ENCODE measurements around the gene OR5T1.

Gene OR5T1

DNA sequence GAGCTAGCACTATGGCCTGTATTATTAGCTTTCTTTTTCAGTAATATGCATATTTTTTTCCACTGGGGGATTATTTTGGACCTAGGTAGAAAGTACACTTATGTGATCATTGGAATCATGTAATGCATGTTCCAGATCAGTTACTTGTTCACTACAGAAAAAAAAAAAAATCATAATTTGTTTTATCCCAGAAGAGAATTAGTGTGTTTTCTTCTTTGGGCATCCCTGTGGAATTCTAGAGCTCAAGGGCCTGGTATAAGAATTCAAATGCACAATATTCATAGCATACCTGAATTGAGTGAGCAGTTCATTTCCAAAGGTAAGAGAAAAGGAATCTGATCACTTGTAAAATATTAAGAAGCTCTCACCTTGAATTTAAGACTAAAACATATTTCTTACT lies at the start of gene OR5T1:
Gene OR5T1, plus strand, starts transcription at position 301 of the 400 bp plus-strand sequence. CDS start 1,485 bp downstream, outside the sequence.
- DNase-seq (ENCODE audit: low spot score): no peak

GRCh38 chr11:56234155-56234554 lies 39.8 kb upstream of the OR5T1 start, which contains the start of gene OR5T2:
TSS of gene OR5T2 (minus strand) at chr11:56234255. CDS start at chr11:56233062, 1,193 bp downstream.
- no peak for DNase-seq (ENCODE audit: low spot score)

DNA sequence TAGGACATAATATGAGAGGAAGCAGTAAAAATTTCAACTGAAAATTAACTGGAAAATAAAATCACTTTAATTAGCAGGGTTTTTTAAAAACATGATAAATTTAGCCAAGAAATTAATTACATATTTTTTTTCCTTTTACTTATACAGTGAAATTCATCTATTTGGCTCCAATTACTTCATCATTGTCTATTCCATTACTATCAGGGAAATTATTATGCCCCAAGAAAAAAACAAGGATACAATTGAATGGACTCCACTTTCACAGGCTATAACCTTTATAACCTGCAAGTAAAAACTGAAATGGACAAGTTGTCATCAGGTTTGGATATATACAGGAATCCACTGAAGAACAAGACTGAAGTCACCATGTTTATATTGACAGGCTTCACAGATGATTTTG lies 22.0 kb upstream of the OR5T1 start, which contains the start of gene OR5T3:
Gene OR5T3, plus strand, starts transcription at position 301 of the 400 bp plus-strand sequence. Its CDS starts 0 bp downstream, at position 301.
- no peak for DNase-seq (ENCODE audit: low spot score)

- DNase-seq (ENCODE audit: low spot score): no peak
Measured at GRCh38 chr11:56271092-56271491, 2.9 kb upstream of the OR5T1 start.

- DNase-seq (ENCODE audit: low spot score): no peak
Measured at GRCh38 chr11:56292154-56292553, 18.2 kb downstream of the OR5T1 start, which contains the start of gene OR8H1. TSS of gene OR8H1 (minus strand) at chr11:56292254. CDS start at chr11:56291062, 1,192 bp downstream.

GRCh38 chr11:56296898-56297297 lies 22.9 kb downstream of the OR5T1 start:
- no peak for DNase-seq (ENCODE audit: low spot score)

GRCh38 chr11:56307836-56308235 lies 33.9 kb downstream of the OR5T1 start:
- DNase-seq (ENCODE audit: low spot score): no peak

DNA sequence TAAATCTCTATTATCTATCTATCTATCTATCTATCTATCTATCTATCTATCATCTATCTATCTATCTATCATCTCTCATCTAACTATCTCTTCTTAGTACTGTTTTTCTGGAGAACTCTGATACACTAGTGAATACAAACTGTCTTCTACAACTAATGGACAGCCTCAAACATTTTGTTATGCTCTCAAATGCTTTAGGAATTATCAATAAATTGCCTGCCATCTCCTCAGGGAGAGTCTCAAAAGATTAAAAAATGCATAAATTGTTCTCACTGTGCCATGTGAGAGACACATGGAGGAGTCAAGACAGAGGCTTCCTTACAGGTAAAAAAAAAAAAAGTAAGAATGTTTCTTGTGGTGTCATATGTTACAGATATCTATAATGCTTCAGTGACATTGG lies 40.9 kb downstream of the OR5T1 start, which contains the start of gene OR8K3:
Gene OR8K3, plus strand, starts transcription at position 301 of the 400 bp plus-strand sequence. CDS start 3,163 bp downstream, outside the sequence.
- DNase-seq (ENCODE audit: low spot score): no peak
